VCaP (cell line): Measurements from ENCODE around the gene ESPNL.
"Not testable (repeated sequence)": the region's sequence is repeated elsewhere in the genome, so short reads cannot be mapped to it uniquely, and the experiment has no call there.

Experiments used
- H3K27ac ChIP-seq: fragments of 450-650 bp; 2 replicates; pipeline ENCODE4 v1.5.1; 2017
- CTCF ChIP-seq: fragments of 450-650 bp; conservative IDR thresholded peaks from 2 replicates; pipeline ENCODE4 v1.5.1; 2017; ENCODE audit warnings: mild to moderate bottlenecking, moderate library complexity

Gene ESPNL

GRCh38 chr2:238114851-238115660 lies 14.9 kb downstream of the ESPNL start:
- TF ChIP-seq CTCF, result no peak
- H3K27ac ChIP-seq, result no peak overlapping the region

- H3K27ac ChIP-seq, result not testable (repeated sequence)
These were observed 15.6 kb downstream of the ESPNL start for GRCh38 chr2:238115709-238116108.

- no peak for TF ChIP-seq CTCF
These were observed 16.4 kb downstream of the ESPNL start for GRCh38 chr2:238116298-238117198.

GRCh38 chr2:238117199-238118154 lies 17.3 kb downstream of the ESPNL start:
- no peak for TF ChIP-seq CTCF
- no peak overlapping the region for H3K27ac ChIP-seq

More at GRCh38 chr2:238116298-238117198, 16.4 kb downstream of the ESPNL start:
- no peak overlapping the region for H3K27ac ChIP-seq

- TF ChIP-seq CTCF, result no peak
- H3K27ac ChIP-seq, result no peak overlapping the region
These were observed 19.8 kb downstream of the ESPNL start for GRCh38 chr2:238119756-238120462.

GRCh38 chr2:238120463-238121298 lies 20.5 kb downstream of the ESPNL start:
- no peak for TF ChIP-seq CTCF
- no peak overlapping the region for H3K27ac ChIP-seq
